Activated naive CD8-positive, alpha-beta T cell treated with anti-CD3 and anti-CD28 coated beads, Interleukin-2, amount 50 U/mL, for 16 hours (primary cell): ENCODE measurements around the gene TCF4.

Source experiments
- DNase-seq: peaks from one replicate; pipeline ENCODE4 v3.0.0-alpha.2; 2020; ENCODE audit warnings: low read depth, low spot score

Gene TCF4

GRCh38 chr18:55237660-55238059, 350.3 kb downstream of the TCF4 start:
- no peak for DNase-seq

- no peak for DNase-seq
Measured at GRCh38 chr18:55236150-55236931, 351.7 kb downstream of the TCF4 start.

GRCh38 chr18:55235094-55235461, 352.9 kb downstream of the TCF4 start:
- DNase-seq: no peak

GRCh38 chr18:55234366-55235093, 353.5 kb downstream of the TCF4 start:
- no peak for DNase-seq

- no peak for DNase-seq
Measured at GRCh38 chr18:55233857-55234256, 354.1 kb downstream of the TCF4 start.

- no peak for DNase-seq
Measured at GRCh38 chr18:55232506-55232905, 355.5 kb downstream of the TCF4 start.

GRCh38 chr18:55229682-55230081, 358.3 kb downstream of the TCF4 start:
- no peak for DNase-seq

- DNase-seq: no peak
Measured at GRCh38 chr18:55228707-55229106, 359.3 kb downstream of the TCF4 start.

GRCh38 chr18:55228191-55228590, 359.8 kb downstream of the TCF4 start:
- DNase-seq: no peak

- DNase-seq: no peak
Measured at GRCh38 chr18:55227771-55228170, 360.2 kb downstream of the TCF4 start.

- DNase-seq: no peak
Measured at GRCh38 chr18:55226044-55226443, 361.9 kb downstream of the TCF4 start.

GRCh38 chr18:55224086-55224625, 363.8 kb downstream of the TCF4 start:
- no peak for DNase-seq

- DNase-seq: no peak
Measured at GRCh38 chr18:55221622-55222021, 366.4 kb downstream of the TCF4 start.

- DNase-seq: no peak
Measured at GRCh38 chr18:55220523-55220922, 367.5 kb downstream of the TCF4 start.

GRCh38 chr18:55219823-55220222, 368.2 kb downstream of the TCF4 start:
- no peak for DNase-seq

GRCh38 chr18:55219059-55219458, 368.9 kb downstream of the TCF4 start:
- DNase-seq: no peak

- no peak for DNase-seq
Measured at GRCh38 chr18:55214969-55215368, 373.0 kb downstream of the TCF4 start.

- DNase-seq: no peak
Measured at GRCh38 chr18:55214534-55214933, 373.5 kb downstream of the TCF4 start.

- DNase-seq: no peak
Measured at GRCh38 chr18:55213586-55213985, 374.4 kb downstream of the TCF4 start.

- DNase-seq: no peak
Measured at GRCh38 chr18:55206927-55207326, 381.1 kb downstream of the TCF4 start.

GRCh38 chr18:55202232-55202917, 385.6 kb downstream of the TCF4 start:
- DNase-seq: no peak

GRCh38 chr18:55199291-55199963, 388.6 kb downstream of the TCF4 start:
- no peak for DNase-seq
